ENCODE measurements around the gene GABRA4. TPM values are rescaled to one million over a fixed set of nuclear protein-coding genes. Genes with fewer than 3 reads are reported as not detected.
A peak's percentile ranks its signal among the peaks of the same experiment; 100 is the strongest.

GABRA4 gene
- polyA plus RNA-seq (2012; ENCODE audit: low read depth, missing spikeins): 0.21 TPM

- DNase-seq (ENCODE audit: insufficient read length, low spot score) (no peak), FAIRE-seq (no peak)
- TF ChIP-seq POLR2A (IDR thresholded peaks at IDR 0.05; ENCODE audit: low read depth, low read length) (no peak), SPI1 (IDR thresholded peaks at IDR 0.05; ENCODE audit: low read depth, low read length) (no peak), POLR2AphosphoS5 (IDR thresholded peaks at IDR 0.05; ENCODE audit: low read depth, low read length) (no peak), POU2F2 (IDR thresholded peaks at IDR 0.05; ENCODE audit: low read depth, low read length) (no peak), TAF1 (IDR thresholded peaks at IDR 0.05; ENCODE audit: low read depth, low read length) (no peak), PAX5 (IDR thresholded peaks at IDR 0.05; ENCODE audit: insufficient read depth, low read length, severe bottlenecking) (no peak)
Observed at GRCh38 chr4:46993075-46994006, at the start of gene GABRA4. TSS of gene GABRA4 (minus strand) at chr4:46993581. CDS start at chr4:46993424, 157 bp downstream.

DNA sequence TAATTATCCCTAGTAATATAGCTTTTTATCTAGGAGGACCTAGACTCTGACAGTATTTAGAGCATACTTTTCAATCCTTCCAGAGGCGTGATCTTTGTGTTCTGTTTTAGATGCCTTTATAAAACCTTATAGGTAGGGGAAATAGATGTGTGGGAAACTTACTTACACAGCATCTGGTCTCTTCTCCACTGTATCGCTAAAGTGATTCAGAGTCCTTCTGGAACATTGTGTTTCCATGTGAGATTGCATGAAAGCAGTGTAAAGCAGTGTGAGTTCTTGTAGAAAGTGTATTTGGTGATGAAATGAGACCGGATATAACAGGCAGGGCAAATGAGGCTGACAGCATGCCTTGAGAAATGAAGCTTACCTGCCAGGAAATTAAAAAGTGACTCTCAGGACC is 47.4 kb upstream of the GABRA4 start:
- no peak for TF ChIP-seq POLR2A (IDR thresholded peaks at IDR 0.05; ENCODE audit: low read depth, low read length)
- DNase-seq (ENCODE audit: insufficient read length, low spot score): no peak
- no peak for FAIRE-seq

DNA sequence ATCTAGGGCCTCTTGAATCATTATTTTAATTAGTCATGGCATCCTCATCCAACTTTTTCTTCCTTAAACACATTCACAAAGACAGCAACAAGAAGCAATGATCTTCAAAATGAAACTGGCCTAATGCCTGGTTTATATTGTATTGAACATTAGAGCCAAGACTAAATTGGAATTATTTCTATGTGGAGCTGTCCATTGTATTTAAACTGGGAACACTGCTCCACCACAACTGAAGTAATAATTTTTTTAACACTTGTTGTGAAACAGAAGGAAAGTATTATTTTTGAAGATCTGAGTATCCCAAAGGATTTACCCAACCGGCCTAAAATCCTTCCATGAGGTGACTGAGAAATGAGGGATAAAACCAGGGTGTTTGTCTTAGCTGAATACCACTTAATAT is 44.9 kb upstream of the GABRA4 start:
- no peak for DNase-seq (ENCODE audit: insufficient read length, low spot score)
- no peak for FAIRE-seq
- TF ChIP-seq POLR2A (IDR thresholded peaks at IDR 0.05; ENCODE audit: low read depth, low read length): no peak
- no peak for TF ChIP-seq POU2F2 (IDR thresholded peaks at IDR 0.05; ENCODE audit: low read depth, low read length)
- no peak for TF ChIP-seq TAF1 (IDR thresholded peaks at IDR 0.05; ENCODE audit: low read depth, low read length)

- TF ChIP-seq TAF1 (IDR thresholded peaks at IDR 0.05; ENCODE audit: low read depth, low read length): no peak
- no peak for TF ChIP-seq PAX5 (IDR thresholded peaks at IDR 0.05; ENCODE audit: insufficient read depth, low read length, severe bottlenecking)
- TF ChIP-seq POU2F2 (IDR thresholded peaks at IDR 0.05; ENCODE audit: low read depth, low read length): no peak
- no peak for TF ChIP-seq POLR2AphosphoS5 (IDR thresholded peaks at IDR 0.05; ENCODE audit: low read depth, low read length)
- TF ChIP-seq POLR2A (IDR thresholded peaks at IDR 0.05; ENCODE audit: low read depth, low read length): no peak
- peak; percentile 84 for FAIRE-seq
- DNase-seq (ENCODE audit: insufficient read length, low spot score): peak; percentile 32
Observed at GRCh38 chr4:47032405-47033106, 39.2 kb upstream of the GABRA4 start.

DNA sequence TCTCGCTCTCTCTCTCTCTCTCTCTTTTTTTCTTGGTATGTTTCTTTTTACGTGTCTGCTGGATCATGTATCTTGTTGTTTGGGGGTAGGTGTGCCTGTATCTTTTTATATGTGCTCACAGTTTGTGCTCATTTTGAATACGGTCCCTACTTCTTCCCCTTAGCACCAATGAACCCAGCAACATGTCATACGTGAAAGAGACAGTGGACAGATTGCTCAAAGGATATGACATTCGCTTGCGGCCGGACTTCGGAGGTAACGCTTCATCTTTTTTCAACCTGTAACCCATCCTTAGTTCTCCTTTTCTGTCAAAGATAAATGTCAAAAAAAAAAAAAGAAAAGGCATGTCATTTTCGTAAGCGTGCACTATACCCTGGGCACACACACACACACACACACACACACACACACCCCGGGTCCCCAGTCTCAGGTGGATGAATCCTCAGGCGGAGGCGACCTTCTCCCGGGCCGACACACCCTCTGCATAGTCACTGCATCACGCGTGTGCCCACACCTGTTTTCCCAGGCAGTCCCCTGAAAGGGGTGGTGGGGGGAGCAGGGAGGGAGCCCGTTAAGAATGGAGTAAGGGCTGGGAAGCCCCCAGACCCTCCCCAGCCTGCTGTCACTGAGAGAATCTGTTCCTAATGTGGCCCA is 38.5 kb upstream of the GABRA4 start:
- TF ChIP-seq POLR2AphosphoS5 (IDR thresholded peaks at IDR 0.05; ENCODE audit: low read depth, low read length) (no peak), TAF1 (IDR thresholded peaks at IDR 0.05; ENCODE audit: low read depth, low read length) (no peak), PAX5 (IDR thresholded peaks at IDR 0.05; ENCODE audit: insufficient read depth, low read length, severe bottlenecking) (no peak), POU2F2 (IDR thresholded peaks at IDR 0.05; ENCODE audit: low read depth, low read length) (no peak), SPI1 (IDR thresholded peaks at IDR 0.05; ENCODE audit: low read depth, low read length) (no peak), POLR2A (IDR thresholded peaks at IDR 0.05; ENCODE audit: low read depth, low read length) (no peak)
- no peak for DNase-seq (ENCODE audit: insufficient read length, low spot score)
- FAIRE-seq: peak; percentile 28

GRCh38 chr4:47031011-47031678 is 37.8 kb upstream of the GABRA4 start, which contains the start of gene GABRB1:
TSS of gene GABRB1 (plus strand) at chr4:47031567.
- DNase-seq (ENCODE audit: insufficient read length, low spot score) (no peak), FAIRE-seq (peak; percentile 26)
- TF ChIP-seq TAF1 (IDR thresholded peaks at IDR 0.05; ENCODE audit: low read depth, low read length) (no peak), SPI1 (IDR thresholded peaks at IDR 0.05; ENCODE audit: low read depth, low read length) (no peak), PAX5 (IDR thresholded peaks at IDR 0.05; ENCODE audit: insufficient read depth, low read length, severe bottlenecking) (no peak), POLR2A (IDR thresholded peaks at IDR 0.05; ENCODE audit: low read depth, low read length) (no peak), POU2F2 (IDR thresholded peaks at IDR 0.05; ENCODE audit: low read depth, low read length) (no peak), POLR2AphosphoS5 (IDR thresholded peaks at IDR 0.05; ENCODE audit: low read depth, low read length) (no peak)

GRCh38 chr4:47017494-47017893 is 24.1 kb upstream of the GABRA4 start:
- FAIRE-seq (no peak), DNase-seq (ENCODE audit: insufficient read length, low spot score) (no peak)
- TF ChIP-seq SPI1 (IDR thresholded peaks at IDR 0.05; ENCODE audit: low read depth, low read length) (no peak), POLR2AphosphoS5 (IDR thresholded peaks at IDR 0.05; ENCODE audit: low read depth, low read length) (no peak), POU2F2 (IDR thresholded peaks at IDR 0.05; ENCODE audit: low read depth, low read length) (no peak), POLR2A (IDR thresholded peaks at IDR 0.05; ENCODE audit: low read depth, low read length) (no peak), PAX5 (IDR thresholded peaks at IDR 0.05; ENCODE audit: insufficient read depth, low read length, severe bottlenecking) (no peak), TAF1 (IDR thresholded peaks at IDR 0.05; ENCODE audit: low read depth, low read length) (no peak)

- FAIRE-seq: no peak
- TF ChIP-seq PAX5 (IDR thresholded peaks at IDR 0.05; ENCODE audit: insufficient read depth, low read length, severe bottlenecking) (no peak), SPI1 (IDR thresholded peaks at IDR 0.05; ENCODE audit: low read depth, low read length) (no peak), POU2F2 (IDR thresholded peaks at IDR 0.05; ENCODE audit: low read depth, low read length) (no peak), POLR2AphosphoS5 (IDR thresholded peaks at IDR 0.05; ENCODE audit: low read depth, low read length) (no peak), POLR2A (IDR thresholded peaks at IDR 0.05; ENCODE audit: low read depth, low read length) (no peak), TAF1 (IDR thresholded peaks at IDR 0.05; ENCODE audit: low read depth, low read length) (no peak)
- DNase-seq (ENCODE audit: insufficient read length, low spot score): no peak
Observed at GRCh38 chr4:47017081-47017480, 23.7 kb upstream of the GABRA4 start.

- no peak for TF ChIP-seq PAX5 (IDR thresholded peaks at IDR 0.05; ENCODE audit: insufficient read depth, low read length, severe bottlenecking)
- TF ChIP-seq TAF1 (IDR thresholded peaks at IDR 0.05; ENCODE audit: low read depth, low read length): no peak
- no peak for TF ChIP-seq POU2F2 (IDR thresholded peaks at IDR 0.05; ENCODE audit: low read depth, low read length)
- no peak for TF ChIP-seq POLR2AphosphoS5 (IDR thresholded peaks at IDR 0.05; ENCODE audit: low read depth, low read length)
- TF ChIP-seq SPI1 (IDR thresholded peaks at IDR 0.05; ENCODE audit: low read depth, low read length): no peak
- no peak for TF ChIP-seq POLR2A (IDR thresholded peaks at IDR 0.05; ENCODE audit: low read depth, low read length)
- DNase-seq (ENCODE audit: insufficient read length, low spot score): no peak
- FAIRE-seq: no peak
Observed at GRCh38 chr4:47013373-47013772, 20.0 kb upstream of the GABRA4 start.

Data from GM12891 (cell line).